Esophagus (tissue), 2 donors: ENCODE data around the gene TRAK1. TPM values are rescaled to one million over a fixed set of nuclear protein-coding genes. Genes with fewer than 3 reads are reported as not detected.

Experiments used
- H3K27ac ChIP-seq, 2 donors: one replicate each; pipeline ENCODE4 v1.5.1; 2013; ENCODE audit warnings: low read depth in 2 of 2, mild to moderate bottlenecking in 2 of 2, inconsistent platforms in 1 of 2, low read length in 1 of 2, moderate library complexity in 1 of 2
- H3K27me3 ChIP-seq, 2 donors: one replicate each; pipeline ENCODE4 v1.6.1; 2013; ENCODE audit warnings: low read length in 2 of 2, control low read depth in 1 of 2, mild to moderate bottlenecking in 1 of 2; ENCODE audit not compliant: insufficient read depth in 2 of 2, control insufficient read depth in 1 of 2
- H3K36me3 ChIP-seq, 2 donors: one replicate each; pipeline ENCODE4 v1.6.1; 2013; ENCODE audit warnings: low read length in 1 of 2; ENCODE audit not compliant: control insufficient read depth in 2 of 2, insufficient read depth in 2 of 2
- H3K4me1 ChIP-seq, 2 donors: one replicate each; pipeline ENCODE4 v1.6.1; 2013; ENCODE audit warnings: low read length in 1 of 2; ENCODE audit not compliant: control insufficient read depth in 2 of 2, insufficient read depth in 2 of 2
- H3K4me3 ChIP-seq, 2 donors: one replicate each; pipeline ENCODE4 v1.5.1; 2013; ENCODE audit warnings: low read length in 2 of 2, mild to moderate bottlenecking in 2 of 2, low read depth in 1 of 2, moderate library complexity in 1 of 2
- H3K9me3 ChIP-seq, 2 donors: one replicate each; pipeline ENCODE4 v1.6.1; 2013; ENCODE audit warnings: mild to moderate bottlenecking in 2 of 2, low read depth in 1 of 2, low read length in 1 of 2, moderate library complexity in 1 of 2; ENCODE audit not compliant: control insufficient read depth in 2 of 2, insufficient read depth in 1 of 2
- WGBS, 2 donors: extraction: QIAGEN DNeasy Blood & Tissue Kit; methylation state at CpG; one replicate each; pipeline ENCODE4 v1.1.7; 2013; 5-methylcytosine and 5-hydroxymethylcytosine counted together
- polyA plus RNA-seq, 2 donors: library from polyadenylated mRNA; stranded (reverse); fragments of 200-250 nt; gene quantifications; one replicate each; pipeline ENCODE4 v1.2.3, GENCODE V29; 2013
- donor health status: healthy with polysubstance abuse.
- donor health status: Bipolar disorder and iron deficiency.

TRAK1 gene
- polyA plus RNA-seq, 2 donors: 12.2 to 21.4 TPM

- H3K9me3 ChIP-seq: no peaks in the 10 kb centered on the region
- peak overlapping the region; percentile 15 to 79 for H3K27ac ChIP-seq
- 27 to 37% methylated on average over 7 of the region's 7 CpGs for WGBS, 2 donors
- H3K4me1 ChIP-seq: peaks cover 0 to 6% of the 10 kb centered on the region in 2 donors
- peaks cover 0 to 8% of the 10 kb centered on the region in 2 donors for H3K36me3 ChIP-seq
- no peak overlapping the region for H3K4me3 ChIP-seq
- no peaks in the 10 kb centered on the region for H3K27me3 ChIP-seq
Measured at GRCh38 chr3:42179110-42179725, 88.1 kb downstream of the TRAK1 start.

GRCh38 chr3:42180901-42181300 is 89.7 kb downstream of the TRAK1 start:
- peak overlapping the region in 1 of 2 donors; percentile 27 for H3K27ac ChIP-seq
- peaks cover 0 to 12% of the 10 kb centered on the region in 2 donors for H3K36me3 ChIP-seq
- H3K4me3 ChIP-seq: no peak overlapping the region
- H3K4me1 ChIP-seq: peaks cover 0 to 6% of the 10 kb centered on the region in 2 donors
- H3K27me3 ChIP-seq: no peaks in the 10 kb centered on the region
- WGBS, 2 donors: 77 to 86% methylated on average over 8 of the region's 8 CpGs
- H3K9me3 ChIP-seq: no peaks in the 10 kb centered on the region

GRCh38 chr3:42182555-42182954 is 91.4 kb downstream of the TRAK1 start:
- peaks cover 0 to 11% of the 10 kb centered on the region in 2 donors for H3K36me3 ChIP-seq
- no peak overlapping the region for H3K27ac ChIP-seq
- no peak overlapping the region for H3K4me3 ChIP-seq
- H3K9me3 ChIP-seq: no peaks in the 10 kb centered on the region
- 49 to 50% methylated on average over 3 of the region's 3 CpGs for WGBS, 2 donors
- peaks cover 0 to 6% of the 10 kb centered on the region in 2 donors for H3K4me1 ChIP-seq
- H3K27me3 ChIP-seq: no peaks in the 10 kb centered on the region

GRCh38 chr3:42183991-42184632 is 93.0 kb downstream of the TRAK1 start:
- Histone ChIP-seq H3K36me3 (peaks cover 1 to 12% of the 10 kb centered on the region in 2 donors), H3K9me3 (no peaks in the 10 kb centered on the region), H3K27me3 (no peaks in the 10 kb centered on the region), H3K4me3 (no peak overlapping the region), H3K4me1 (peaks cover 2 to 5% of the 10 kb centered on the region in 2 donors), H3K27ac (no peak overlapping the region)
- 62 to 64% methylated on average over 3 of the region's 3 CpGs for WGBS, 2 donors

- 81 to 83% methylated on average over 23 of the region's 23 CpGs for WGBS, 2 donors
- Histone ChIP-seq H3K9me3 (no peaks in the 10 kb centered on the region), H3K27me3 (no peaks in the 10 kb centered on the region), H3K4me1 (peaks cover 2 to 6% of the 10 kb centered on the region in 2 donors), H3K27ac (no peak overlapping the region), H3K36me3 (peaks cover 2 to 14% of the 10 kb centered on the region in 2 donors), H3K4me3 (no peak overlapping the region)
Measured at GRCh38 chr3:42184651-42185443, 93.7 kb downstream of the TRAK1 start.

- Histone ChIP-seq H3K36me3 (peaks cover 2 to 14% of the 10 kb centered on the region in 2 donors), H3K27me3 (no peaks in the 10 kb centered on the region), H3K4me3 (no peak overlapping the region), H3K9me3 (no peaks in the 10 kb centered on the region), H3K27ac (no peak overlapping the region), H3K4me1 (peaks cover 0 to 6% of the 10 kb centered on the region in 2 donors)
- WGBS, 2 donors: 94 to 96% methylated on average over 9 of the region's 9 CpGs
Measured at GRCh38 chr3:42187936-42188335, 96.8 kb downstream of the TRAK1 start.

GRCh38 chr3:42188376-42188775 is 97.2 kb downstream of the TRAK1 start:
- Histone ChIP-seq H3K36me3 (peaks cover 2 to 14% of the 10 kb centered on the region in 2 donors), H3K27me3 (no peaks in the 10 kb centered on the region)

GRCh38 chr3:42189001-42189460 is 97.9 kb downstream of the TRAK1 start:
- no peaks in the 10 kb centered on the region for H3K9me3 ChIP-seq
- 58 to 63% methylated on average over 6 of the region's 6 CpGs for WGBS, 2 donors
- H3K4me1 ChIP-seq: peaks cover 0 to 6% of the 10 kb centered on the region in 2 donors
- H3K4me3 ChIP-seq: no peak overlapping the region
- H3K27ac ChIP-seq: peak overlapping the region in 1 of 2 donors; percentile 55
- peaks cover 2 to 18% of the 10 kb centered on the region in 2 donors for H3K36me3 ChIP-seq
- H3K27me3 ChIP-seq: no peaks in the 10 kb centered on the region

More at GRCh38 chr3:42188376-42188775, 97.2 kb downstream of the TRAK1 start:
- WGBS, 2 donors: 94 to 100% methylated on average over 1 of the region's 1 CpG
- Histone ChIP-seq H3K9me3 (no peaks in the 10 kb centered on the region), H3K4me3 (no peak overlapping the region), H3K4me1 (peaks cover 0 to 6% of the 10 kb centered on the region in 2 donors), H3K27ac (no peak overlapping the region)

GRCh38 chr3:42189736-42190135 is 98.6 kb downstream of the TRAK1 start:
- H3K4me1 ChIP-seq: peaks cover 0 to 6% of the 10 kb centered on the region in 2 donors
- no peak overlapping the region for H3K27ac ChIP-seq
- H3K9me3 ChIP-seq: no peaks in the 10 kb centered on the region
- no peaks in the 10 kb centered on the region for H3K27me3 ChIP-seq
- WGBS, 2 donors: 49 to 53% methylated on average over 6 of the region's 6 CpGs
- peaks cover 5 to 19% of the 10 kb centered on the region in 2 donors for H3K36me3 ChIP-seq
- no peak overlapping the region for H3K4me3 ChIP-seq
